ENCODE measurements around the gene CISH.

Gene CISH

DNA sequence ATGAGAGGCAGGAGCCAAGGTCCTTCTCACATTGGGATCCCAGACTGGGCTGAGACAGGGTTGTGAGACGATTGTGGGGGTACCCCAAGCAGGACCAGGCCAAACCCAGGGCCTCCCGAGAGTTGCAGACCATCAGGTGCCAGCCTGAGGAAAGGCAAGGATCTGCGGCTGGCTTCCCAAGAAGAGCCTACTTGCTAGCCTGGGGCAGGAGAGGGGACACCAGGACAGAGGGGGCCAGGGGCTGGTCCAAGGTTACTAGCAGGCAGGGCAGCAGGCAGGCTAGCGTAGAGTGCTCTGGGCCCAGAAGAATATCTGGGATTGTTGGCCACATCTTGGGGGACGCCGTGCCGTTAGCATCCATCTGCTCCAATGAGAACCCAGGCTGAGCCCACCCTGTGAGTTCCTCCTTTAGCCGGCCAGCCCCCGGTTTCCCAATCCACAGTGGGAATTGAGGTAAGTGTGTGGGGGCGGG, 546 bp downstream of the CISH start:
- Histone ChIP-seq H3K18ac (ENCODE audit: low read length) (no peak overlapping the region), H3K27me3 (ENCODE audit: insufficient read depth, low read length, poor library complexity) (no peaks in the 10 kb centered on the region), H3K56ac (ENCODE audit: low read length) (peak overlapping the region; percentile 88), H3K79me2 (ENCODE audit: control insufficient read depth, insufficient read depth, low read length) (no peaks in the 10 kb centered on the region), H3K79me1 (ENCODE audit: low read length) (no peaks in the 10 kb centered on the region), H4K8ac (ENCODE audit: low read depth, low read length) (no peak overlapping the region), H3K9ac (ENCODE audit: low read length) (peak overlapping the region; percentile 83), H3K36me3 (ENCODE audit: control insufficient read depth, insufficient read depth, low read length) (no peaks in the 10 kb centered on the region), H2BK15ac (replicated peaks; ENCODE audit: low read depth) (no peak overlapping the region), H3K4me2 (ENCODE audit: low read length) (peak overlapping the region; percentile 55), H2BK120ac (ENCODE audit: low read depth, low read length) (no peak overlapping the region), H2BK5ac (ENCODE audit: low read length) (no peak overlapping the region), H3K4ac (ENCODE audit: low read depth, low read length) (no peak overlapping the region), H3K4me1 (ENCODE audit: control insufficient read depth, low read depth, low read length) (peaks cover 3% of the 10 kb centered on the region), H3K23ac (ENCODE audit: low read length) (peak overlapping the region; percentile 51), H3K27ac (ENCODE audit: low read depth, low read length) (no peak overlapping the region), H4K5ac (ENCODE audit: low read length) (no peak overlapping the region), H2AK5ac (ENCODE audit: low read length) (no peak overlapping the region), H3K4me3 (ENCODE audit: low read length) (peak overlapping the region; percentile 44)
- no CpG with 5 or more reads among the region's 10 CpGs for WGBS (ENCODE audit: extremely low coverage, insufficient coverage, low lambda C conversion rate)
- no peak for DNase-seq

- H3K4me3 ChIP-seq (ENCODE audit: low read length), result no peak overlapping the region
- no peak overlapping the region for H4K8ac ChIP-seq (ENCODE audit: low read depth, low read length)
Measured at GRCh38 chr3:50610181-50610971, 1.2 kb downstream of the CISH start.

DNA sequence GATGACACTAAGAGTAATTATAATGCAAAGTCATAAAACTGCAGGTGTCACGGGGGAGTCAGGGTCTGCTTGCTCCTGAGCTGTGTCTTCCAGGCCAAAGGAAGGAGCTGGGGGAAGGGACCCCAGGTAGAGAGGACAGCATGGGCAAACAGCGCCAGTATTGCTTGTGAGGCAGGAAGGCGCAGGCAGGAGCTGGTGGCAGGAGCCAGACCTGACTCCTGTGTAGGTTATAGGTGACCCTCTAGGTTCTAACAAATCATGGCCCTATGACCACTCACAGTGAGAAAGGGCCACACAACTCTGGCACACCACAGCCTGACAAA, 1.9 kb downstream of the CISH start:
- no peak overlapping the region for H2BK15ac ChIP-seq (replicated peaks; ENCODE audit: low read depth)
- no peaks in the 10 kb centered on the region for H3K27me3 ChIP-seq (ENCODE audit: insufficient read depth, low read length, poor library complexity)
- no peaks in the 10 kb centered on the region for H3K79me1 ChIP-seq (ENCODE audit: low read length)
- H2BK5ac ChIP-seq (ENCODE audit: low read length), result no peak overlapping the region
- H3K27ac ChIP-seq (ENCODE audit: low read depth, low read length), result no peak overlapping the region
- no peak overlapping the region for H3K23ac ChIP-seq (ENCODE audit: low read length)
- H2AK5ac ChIP-seq (ENCODE audit: low read length), result no peak overlapping the region
- H4K5ac ChIP-seq (ENCODE audit: low read length), result no peak overlapping the region
- H3K79me2 ChIP-seq (ENCODE audit: control insufficient read depth, insufficient read depth, low read length), result no peaks in the 10 kb centered on the region
- H4K8ac ChIP-seq (ENCODE audit: low read depth, low read length), result no peak overlapping the region
- H3K4me3 ChIP-seq (ENCODE audit: low read length), result no peak overlapping the region
- H3K36me3 ChIP-seq (ENCODE audit: control insufficient read depth, insufficient read depth, low read length), result no peaks in the 10 kb centered on the region
- no peak overlapping the region for H3K4ac ChIP-seq (ENCODE audit: low read depth, low read length)
- no peak overlapping the region for H3K9ac ChIP-seq (ENCODE audit: low read length)
- H2BK120ac ChIP-seq (ENCODE audit: low read depth, low read length), result no peak overlapping the region
- no peak overlapping the region for H3K56ac ChIP-seq (ENCODE audit: low read length)
- H3K18ac ChIP-seq (ENCODE audit: low read length), result no peak overlapping the region
- peaks cover 3% of the 10 kb centered on the region for H3K4me1 ChIP-seq (ENCODE audit: control insufficient read depth, low read depth, low read length)
- no CpG with 5 or more reads among the region's 3 CpGs for WGBS (ENCODE audit: extremely low coverage, insufficient coverage, low lambda C conversion rate)
- H3K4me2 ChIP-seq (ENCODE audit: low read length), result no peak overlapping the region
- no peak for DNase-seq

More at GRCh38 chr3:50610181-50610971, 1.2 kb downstream of the CISH start:
- Histone ChIP-seq H3K56ac (ENCODE audit: low read length) (no peak overlapping the region), H2BK15ac (replicated peaks; ENCODE audit: low read depth) (no peak overlapping the region), H3K4me2 (ENCODE audit: low read length) (peak overlapping the region; percentile 55), H4K5ac (ENCODE audit: low read length) (no peak overlapping the region), H3K23ac (ENCODE audit: low read length) (peak overlapping the region; percentile 15), H3K27ac (ENCODE audit: low read depth, low read length) (no peak overlapping the region), H3K9ac (ENCODE audit: low read length) (peak overlapping the region; percentile 83), H2BK5ac (ENCODE audit: low read length) (no peak overlapping the region), H3K4ac (ENCODE audit: low read depth, low read length) (no peak overlapping the region), H2BK120ac (ENCODE audit: low read depth, low read length) (no peak overlapping the region), H3K79me1 (ENCODE audit: low read length) (no peaks in the 10 kb centered on the region), H3K4me1 (ENCODE audit: control insufficient read depth, low read depth, low read length) (peaks cover 3% of the 10 kb centered on the region), H3K18ac (ENCODE audit: low read length) (no peak overlapping the region), H3K27me3 (ENCODE audit: insufficient read depth, low read length, poor library complexity) (no peaks in the 10 kb centered on the region), H2AK5ac (ENCODE audit: low read length) (no peak overlapping the region), H3K36me3 (ENCODE audit: control insufficient read depth, insufficient read depth, low read length) (no peaks in the 10 kb centered on the region), H3K79me2 (ENCODE audit: control insufficient read depth, insufficient read depth, low read length) (no peaks in the 10 kb centered on the region)
- WGBS (ENCODE audit: extremely low coverage, insufficient coverage, low lambda C conversion rate), result no CpG with 5 or more reads among the region's 6 CpGs
- DNase-seq, result no peak

DNA sequence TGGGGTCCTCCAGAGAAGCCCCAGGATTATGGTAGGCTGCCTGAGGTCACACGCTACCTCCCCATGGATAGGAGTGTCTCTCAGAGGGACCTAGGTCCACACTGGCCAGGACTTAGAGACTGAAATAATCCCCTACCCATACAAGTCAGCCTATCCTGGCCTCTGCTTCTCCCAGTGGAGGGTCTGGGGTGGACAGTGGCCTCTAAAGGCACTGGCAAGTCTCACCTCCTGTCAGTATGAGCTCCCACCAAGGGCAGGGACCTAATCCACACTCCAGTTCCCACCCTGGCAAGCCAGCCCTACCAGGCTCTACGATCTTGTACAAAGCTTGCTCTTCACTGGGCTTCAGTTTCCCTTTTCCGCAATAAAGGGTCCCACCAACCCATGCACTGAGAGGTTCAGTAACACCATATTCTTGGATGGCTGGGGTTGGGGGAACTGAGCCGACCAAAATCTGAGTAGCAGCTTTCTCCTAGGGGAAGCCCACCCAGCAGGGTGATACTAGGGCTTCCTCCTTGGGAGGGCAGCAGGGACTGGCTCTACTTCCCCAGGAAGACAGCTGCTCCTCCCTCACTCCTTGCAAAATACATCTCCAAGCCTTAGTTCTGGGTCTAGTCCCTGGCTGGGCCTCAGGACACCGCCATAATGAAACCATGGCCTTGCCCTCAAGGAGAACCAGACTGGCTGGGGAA, 2.4 kb downstream of the CISH start:
- Histone ChIP-seq H3K4ac (ENCODE audit: low read depth, low read length) (no peak overlapping the region), H3K27me3 (ENCODE audit: insufficient read depth, low read length, poor library complexity) (no peaks in the 10 kb centered on the region), H3K79me1 (ENCODE audit: low read length) (no peaks in the 10 kb centered on the region), H3K27ac (ENCODE audit: low read depth, low read length) (no peak overlapping the region), H3K9ac (ENCODE audit: low read length) (no peak overlapping the region), H3K4me2 (ENCODE audit: low read length) (no peak overlapping the region), H4K8ac (ENCODE audit: low read depth, low read length) (no peak overlapping the region), H4K5ac (ENCODE audit: low read length) (no peak overlapping the region), H3K4me1 (ENCODE audit: control insufficient read depth, low read depth, low read length) (peaks cover 3% of the 10 kb centered on the region), H2BK120ac (ENCODE audit: low read depth, low read length) (no peak overlapping the region), H2BK5ac (ENCODE audit: low read length) (no peak overlapping the region), H3K79me2 (ENCODE audit: control insufficient read depth, insufficient read depth, low read length) (no peaks in the 10 kb centered on the region), H3K4me3 (ENCODE audit: low read length) (no peak overlapping the region), H2AK5ac (ENCODE audit: low read length) (no peak overlapping the region), H3K23ac (ENCODE audit: low read length) (no peak overlapping the region), H3K18ac (ENCODE audit: low read length) (no peak overlapping the region), H3K36me3 (ENCODE audit: control insufficient read depth, insufficient read depth, low read length) (no peaks in the 10 kb centered on the region), H2BK15ac (replicated peaks; ENCODE audit: low read depth) (no peak overlapping the region), H3K56ac (ENCODE audit: low read length) (no peak overlapping the region)
- WGBS (ENCODE audit: extremely low coverage, insufficient coverage, low lambda C conversion rate), result no CpG with 5 or more reads among the region's 5 CpGs
- DNase-seq, result no peak

GRCh38 chr3:50608278-50608677, 3.3 kb downstream of the CISH start:
- WGBS (ENCODE audit: extremely low coverage, insufficient coverage, low lambda C conversion rate), result no CpG with 5 or more reads among the region's 7 CpGs
- H3K56ac ChIP-seq (ENCODE audit: low read length), result no peak overlapping the region
- no peak for DNase-seq
- no peak overlapping the region for H3K4me2 ChIP-seq (ENCODE audit: low read length)
- H3K4ac ChIP-seq (ENCODE audit: low read depth, low read length), result no peak overlapping the region
- H3K23ac ChIP-seq (ENCODE audit: low read length), result no peak overlapping the region
- H3K18ac ChIP-seq (ENCODE audit: low read length), result no peak overlapping the region
- no peak overlapping the region for H2BK5ac ChIP-seq (ENCODE audit: low read length)
- no peak overlapping the region for H2BK15ac ChIP-seq (replicated peaks; ENCODE audit: low read depth)
- H3K36me3 ChIP-seq (ENCODE audit: control insufficient read depth, insufficient read depth, low read length), result no peaks in the 10 kb centered on the region
- no peak overlapping the region for H2BK120ac ChIP-seq (ENCODE audit: low read depth, low read length)
- no peaks in the 10 kb centered on the region for H3K79me1 ChIP-seq (ENCODE audit: low read length)
- H3K79me2 ChIP-seq (ENCODE audit: control insufficient read depth, insufficient read depth, low read length), result no peaks in the 10 kb centered on the region
- H3K4me3 ChIP-seq (ENCODE audit: low read length), result no peak overlapping the region
- H3K27me3 ChIP-seq (ENCODE audit: insufficient read depth, low read length, poor library complexity), result no peaks in the 10 kb centered on the region
- no peak overlapping the region for H2AK5ac ChIP-seq (ENCODE audit: low read length)
- no peak overlapping the region for H3K9ac ChIP-seq (ENCODE audit: low read length)
- H3K4me1 ChIP-seq (ENCODE audit: control insufficient read depth, low read depth, low read length), result peaks cover 3% of the 10 kb centered on the region
- no peak overlapping the region for H4K8ac ChIP-seq (ENCODE audit: low read depth, low read length)
- no peak overlapping the region for H4K5ac ChIP-seq (ENCODE audit: low read length)
- no peak overlapping the region for H3K27ac ChIP-seq (ENCODE audit: low read depth, low read length)
